H9 (cell line): ENCODE data around the gene LIPC. TPM values are rescaled to one million over a fixed set of nuclear protein-coding genes. Genes with fewer than 3 reads are reported as not detected.

Experiments used
- DNase-seq: peaks from one replicate; pipeline ENCODE4 v3.0.0-alpha.2; 2017
- H2AFZ ChIP-seq: one replicate; pipeline ENCODE4 v1.6.1; 2013; ENCODE audit warnings: mild to moderate bottlenecking, low read length, control low read depth, moderate library complexity
- H2AK5ac ChIP-seq: 2 replicates; pipeline ENCODE4 v1.6.1; 2013; ENCODE audit warnings: low read length, control low read depth, mixed read lengths; ENCODE audit not compliant: insufficient read length
- H2BK120ac ChIP-seq: one replicate; pipeline ENCODE4 v1.6.1; 2013; ENCODE audit warnings: low read depth, mild to moderate bottlenecking, low read length, control low read depth, inconsistent platforms; ENCODE audit not compliant: poor library complexity, severe bottlenecking
- H2BK12ac ChIP-seq: 2 replicates; pipeline ENCODE4 v1.6.1; 2013; ENCODE audit warnings: low read length, control low read depth, mixed read lengths, low read depth; ENCODE audit not compliant: insufficient read length
- H2BK15ac ChIP-seq: 2 replicates; pipeline ENCODE4 v1.6.1; 2013; ENCODE audit warnings: low read depth, low read length, control low read depth
- H2BK20ac ChIP-seq: one replicate; pipeline ENCODE4 v1.6.1; 2013; ENCODE audit warnings: low read depth, mild to moderate bottlenecking, low read length, control low read depth, inconsistent platforms; ENCODE audit not compliant: poor library complexity, severe bottlenecking
- H2BK5ac ChIP-seq: 2 replicates; pipeline ENCODE4 v1.6.1; 2013; ENCODE audit warnings: low read length, control low read depth, mixed read lengths; ENCODE audit not compliant: insufficient read length
- H3K14ac ChIP-seq: 2 replicates; pipeline ENCODE4 v1.6.1; 2013; ENCODE audit warnings: low read length, control low read depth; ENCODE audit not compliant: insufficient read depth
- H3K18ac ChIP-seq: 2 replicates; pipeline ENCODE4 v1.6.1; 2013; ENCODE audit warnings: low read depth, mild to moderate bottlenecking, mixed read lengths, low read length, control low read depth; ENCODE audit not compliant: insufficient read length
- H3K23ac ChIP-seq: 2 replicates; pipeline ENCODE4 v1.6.1; 2013; ENCODE audit warnings: low read length, control low read depth, mixed read lengths, low read depth; ENCODE audit not compliant: insufficient read length
- H3K23me2 ChIP-seq: 2 replicates; pipeline ENCODE4 v1.6.1; 2013; ENCODE audit warnings: low read depth, mild to moderate bottlenecking, mixed read lengths, low read length, control low read depth; ENCODE audit not compliant: insufficient read length, poor library complexity, severe bottlenecking
- H3K27ac ChIP-seq: 2 replicates; pipeline ENCODE4 v1.5.1; 2013; ENCODE audit warnings: low read length, control low read depth, mixed read lengths, low read depth; ENCODE audit not compliant: insufficient read length
- H3K27me3 ChIP-seq: 2 replicates; pipeline ENCODE4 v1.6.1; 2013; ENCODE audit warnings: low read length, control low read depth, inconsistent platforms; ENCODE audit not compliant: insufficient read depth
- H3K4ac ChIP-seq: 2 replicates; pipeline ENCODE4 v1.6.1; 2013; ENCODE audit warnings: low read depth, mild to moderate bottlenecking, control low read depth, inconsistent platforms, low read length, moderate library complexity
- H3K4me1 ChIP-seq: 2 replicates; pipeline ENCODE4 v1.6.1; 2013; ENCODE audit warnings: low read length, control low read depth, inconsistent platforms; ENCODE audit not compliant: insufficient read depth
- H3K4me2 ChIP-seq: 2 replicates; pipeline ENCODE4 v1.6.1; 2013; ENCODE audit warnings: low read length, control low read depth, mixed read lengths; ENCODE audit not compliant: insufficient read length, insufficient read depth
- H3K56ac ChIP-seq: 2 replicates; pipeline ENCODE4 v1.6.1; 2013; ENCODE audit warnings: low read depth, mild to moderate bottlenecking, mixed read lengths, low read length, control low read depth; ENCODE audit not compliant: insufficient read length
- H3K79me1 ChIP-seq: 2 replicates; pipeline ENCODE4 v1.6.1; 2013; ENCODE audit warnings: low read depth, mild to moderate bottlenecking, moderate library complexity, low read length, control low read depth, inconsistent platforms; ENCODE audit not compliant: insufficient read depth, poor library complexity, severe bottlenecking
- H3K79me2 ChIP-seq: 2 replicates; pipeline ENCODE4 v1.6.1; 2013; ENCODE audit warnings: low read length, control low read depth, inconsistent platforms; ENCODE audit not compliant: insufficient read depth
- H3K9ac ChIP-seq: 2 replicates; pipeline ENCODE4 v1.6.1; 2013; ENCODE audit warnings: low read length, control low read depth, mixed read lengths; ENCODE audit not compliant: insufficient read length; ENCODE audit errors: extremely low read depth
- H3K9me3 ChIP-seq: one replicate; pipeline ENCODE4 v1.6.1; 2013; ENCODE audit warnings: low read depth, low read length, inconsistent platforms; ENCODE audit not compliant: control insufficient read depth
- H3T11ph ChIP-seq: one replicate; pipeline ENCODE4 v1.6.1; 2013; ENCODE audit warnings: mild to moderate bottlenecking, low read length, control low read depth, inconsistent platforms
- H4K20me1 ChIP-seq: one replicate; pipeline ENCODE4 v1.6.1; 2013; ENCODE audit not compliant: control insufficient read depth, insufficient read length, insufficient read depth
- H4K5ac ChIP-seq: 2 replicates; pipeline ENCODE4 v1.6.1; 2013; ENCODE audit warnings: low read depth, mild to moderate bottlenecking, mixed read lengths, low read length, control low read depth; ENCODE audit not compliant: insufficient read length
- H4K8ac ChIP-seq: replicated peaks from 2 replicates; pipeline ENCODE4 v1.6.1; 2013; ENCODE audit warnings: low read length, control low read depth, mixed read lengths, low read depth; ENCODE audit not compliant: insufficient read length
- H4K91ac ChIP-seq: 2 replicates; pipeline ENCODE4 v1.6.1; 2013; ENCODE audit warnings: low read depth, mild to moderate bottlenecking, moderate library complexity, mixed read lengths, low read length, control low read depth; ENCODE audit not compliant: insufficient read length
- H3K27ac Mint-ChIP-seq, 3 experiments: 2 replicates in 2 of 3; 3 replicates in 1 of 3; pipeline ENCODE4 v1.8.0; 2020 to 2021; ENCODE audit warnings: mixed read lengths in 3 of 3, mild to moderate bottlenecking in 1 of 3, moderate library complexity in 1 of 3
- H3K27me3 Mint-ChIP-seq: 2 replicates; pipeline ENCODE4 v1.8.0; 2021; ENCODE audit warnings: low read depth, mild to moderate bottlenecking, moderate library complexity, mixed read lengths
- H3K36me3 Mint-ChIP-seq, 3 experiments: 2 replicates in 2 of 3; 3 replicates in 1 of 3; pipeline ENCODE4 v1.8.0; 2020 to 2021; ENCODE audit warnings: low read depth in 3 of 3, mixed read lengths in 3 of 3; ENCODE audit not compliant: insufficient read depth in 1 of 3
- H3K4me1 Mint-ChIP-seq, 2 experiments: 2 replicates each; pipeline ENCODE4 v1.8.0; 2020; ENCODE audit warnings: mixed read lengths in 2 of 2
- H3K4me3 Mint-ChIP-seq, 2 experiments: 2 replicates in 1 of 2; 3 replicates in 1 of 2; pipeline ENCODE4 v1.8.0; 2020 to 2021; ENCODE audit warnings: mild to moderate bottlenecking in 2 of 2, mixed read lengths in 2 of 2, moderate library complexity in 1 of 2
- H3K9me3 Mint-ChIP-seq, 2 experiments: 2 replicates in 1 of 2; 3 replicates in 1 of 2; pipeline ENCODE4 v1.8.0; 2020; ENCODE audit warnings: mild to moderate bottlenecking in 2 of 2, mixed read lengths in 2 of 2, moderate library complexity in 1 of 2
- CTCF ChIP-seq: fragments of 200-600 bp; sonication (generic); conservative IDR thresholded peaks from 3 replicates; pipeline ENCODE4 v1.8.0; 2021; ENCODE audit warnings: antibody characterized with exemption, mild to moderate bottlenecking
- WGBS: extraction: QIAGEN DNeasy Blood & Tissue Kit; methylation state at CpG from one replicate; pipeline ENCODE4 v1.1.7; 2013; ENCODE audit warnings: missing lambda C conversion rate, low lambda C conversion rate, mixed read lengths; ENCODE audit not compliant: insufficient read length; ENCODE audit errors: extremely low coverage; 5-methylcytosine and 5-hydroxymethylcytosine counted together
- total RNA-seq: library from RNA; stranded (reverse); gene quantifications from 2 replicates; pipeline ENCODE4 v1.2.1, GENCODE V29; 2021

The LIPC gene
- total RNA-seq, 1 experiment from 2014 or later, result not detected

GRCh38 chr15:58384667-58385066, 47.1 kb upstream of the LIPC start:
- Histone ChIP-seq H3K79me2 (no peaks in the 10 kb centered on the region), H3T11ph (no peak overlapping the region), H3K79me1 (no peaks in the 10 kb centered on the region), H3K56ac (no peak overlapping the region), H4K20me1 (no peaks in the 10 kb centered on the region), H2AFZ (no peak overlapping the region), H2BK5ac (no peak overlapping the region), H2BK12ac (no peak overlapping the region), H3K4ac (no peak overlapping the region), H3K23me2 (no peaks in the 10 kb centered on the region), H3K4me2 (no peak overlapping the region), H3K9me3 (no peaks in the 10 kb centered on the region), H3K9ac (no peak overlapping the region), H2BK20ac (no peak overlapping the region), H3K4me1 (no peaks in the 10 kb centered on the region), H2BK120ac (no peak overlapping the region), H3K23ac (no peak overlapping the region), H4K91ac (no peak overlapping the region), H4K8ac (no peak overlapping the region), H2BK15ac (no peak overlapping the region), H3K27me3 (no peaks in the 10 kb centered on the region), H3K18ac (no peak overlapping the region), H3K27ac (no peak overlapping the region), H3K14ac (no peak overlapping the region), H4K5ac (no peak overlapping the region), H2AK5ac (no peak overlapping the region)
- no peak for DNase-seq
- Mint-ChIP-seq H3K27ac (no peak overlapping the region), H3K4me1 (peaks cover 14% of the 10 kb centered on the region in 2 experiments), H3K27me3 (no peaks in the 10 kb centered on the region; the same call in 1 of the 2 replicates), H3K9me3 (no peaks in the 10 kb centered on the region; a peak in 2 of 5 replicates), H3K36me3 (no peaks in the 10 kb centered on the region), H3K4me3 (no peak overlapping the region)
- no CpG with 5 or more reads among the region's 6 CpGs for WGBS
- no peak for TF ChIP-seq CTCF
